ENCODE data around the gene DAPK3.
"Not testable (repeated sequence)": the region's sequence is repeated elsewhere in the genome, so short reads cannot be mapped to it uniquely, and the experiment has no call there.

Gene DAPK3

DNA sequence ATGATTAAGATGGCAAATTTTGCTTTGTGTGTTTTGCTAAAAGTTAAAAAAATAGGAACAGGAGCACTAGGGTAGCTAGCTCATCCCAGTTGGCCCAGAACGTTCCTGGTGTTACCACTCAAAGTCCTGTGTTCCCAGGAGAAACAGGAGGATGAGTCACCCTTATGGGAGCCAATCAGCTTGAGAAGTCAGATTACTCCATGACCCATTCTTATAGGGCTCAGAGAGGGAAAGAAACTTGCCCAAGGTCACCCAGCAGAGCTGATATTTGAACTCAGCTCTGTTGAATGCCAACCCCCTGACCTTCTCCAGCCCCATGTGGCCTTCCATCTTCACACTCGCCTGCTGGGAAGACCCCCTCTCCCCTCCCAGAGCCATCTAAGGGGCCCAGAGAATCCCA, 25.1 kb downstream of the DAPK3 start:
- TF ChIP-seq, protein P1, sequence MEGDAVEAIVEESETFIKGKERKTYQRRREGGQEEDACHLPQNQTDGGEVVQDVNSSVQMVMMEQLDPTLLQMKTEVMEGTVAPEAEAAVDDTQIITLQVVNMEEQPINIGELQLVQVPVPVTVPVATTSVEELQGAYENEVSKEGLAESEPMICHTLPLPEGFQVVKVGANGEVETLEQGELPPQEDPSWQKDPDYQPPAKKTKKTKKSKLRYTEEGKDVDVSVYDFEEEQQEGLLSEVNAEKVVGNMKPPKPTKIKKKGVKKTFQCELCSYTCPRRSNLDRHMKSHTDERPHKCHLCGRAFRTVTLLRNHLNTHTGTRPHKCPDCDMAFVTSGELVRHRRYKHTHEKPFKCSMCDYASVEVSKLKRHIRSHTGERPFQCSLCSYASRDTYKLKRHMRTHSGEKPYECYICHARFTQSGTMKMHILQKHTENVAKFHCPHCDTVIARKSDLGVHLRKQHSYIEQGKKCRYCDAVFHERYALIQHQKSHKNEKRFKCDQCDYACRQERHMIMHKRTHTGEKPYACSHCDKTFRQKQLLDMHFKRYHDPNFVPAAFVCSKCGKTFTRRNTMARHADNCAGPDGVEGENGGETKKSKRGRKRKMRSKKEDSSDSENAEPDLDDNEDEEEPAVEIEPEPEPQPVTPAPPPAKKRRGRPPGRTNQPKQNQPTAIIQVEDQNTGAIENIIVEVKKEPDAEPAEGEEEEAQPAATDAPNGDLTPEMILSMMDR (IDR thresholded peaks at IDR 0.05; ENCODE audit: control extremely low read depth, extremely low read depth, low read depth, missing control alignments): no peak
- CTCF ChIA-PET: interaction anchor here (1.2 kb wide), 1 partner anchor 9 kb away, joined by 3 read pairs; no protein-coding TSS in a partner anchor
- POLR2A ChIA-PET: no interaction called here
- no peak for DNase-seq (ENCODE audit: extremely low spot score)

DNA sequence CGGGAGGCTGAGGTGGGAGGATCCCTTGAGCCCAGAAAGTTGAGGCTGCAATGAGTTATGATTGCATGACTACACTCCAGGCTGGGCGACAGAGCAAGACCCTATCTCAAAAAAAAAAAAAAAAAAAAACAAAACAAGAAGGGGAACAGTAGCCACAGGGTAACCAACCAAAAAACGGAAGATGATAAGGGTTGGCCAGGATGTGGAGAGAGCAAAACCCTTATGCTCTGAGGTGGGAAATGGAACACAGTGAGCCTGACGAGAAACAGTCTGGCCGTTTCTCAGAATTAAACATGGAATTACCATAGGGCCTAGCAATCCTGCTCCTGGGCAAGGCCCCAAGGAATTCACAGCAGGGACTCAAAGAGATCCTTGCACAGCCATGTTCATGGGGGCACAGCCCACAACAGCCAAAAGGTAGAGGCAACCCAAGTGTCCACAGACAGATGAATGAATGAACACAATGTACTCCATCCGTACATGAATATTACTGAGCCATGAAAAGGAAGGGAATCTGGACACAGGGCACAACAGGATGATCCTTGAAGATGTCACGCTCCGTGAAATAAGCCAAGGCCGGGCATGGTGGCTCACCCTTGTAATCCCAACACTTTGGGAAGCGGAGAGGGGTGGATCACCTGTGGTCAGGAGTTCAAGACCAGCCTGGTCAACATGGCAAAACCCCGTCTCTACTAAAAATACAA, 26.7 kb downstream of the DAPK3 start:
- no peak for DNase-seq (ENCODE audit: extremely low spot score)
- ChIA-PET CTCF (no interaction called here), POLR2A (no interaction called here)
- TF ChIP-seq, protein P1 (IDR thresholded peaks at IDR 0.05; ENCODE audit: control extremely low read depth, extremely low read depth, low read depth, missing control alignments): no peak

DNA sequence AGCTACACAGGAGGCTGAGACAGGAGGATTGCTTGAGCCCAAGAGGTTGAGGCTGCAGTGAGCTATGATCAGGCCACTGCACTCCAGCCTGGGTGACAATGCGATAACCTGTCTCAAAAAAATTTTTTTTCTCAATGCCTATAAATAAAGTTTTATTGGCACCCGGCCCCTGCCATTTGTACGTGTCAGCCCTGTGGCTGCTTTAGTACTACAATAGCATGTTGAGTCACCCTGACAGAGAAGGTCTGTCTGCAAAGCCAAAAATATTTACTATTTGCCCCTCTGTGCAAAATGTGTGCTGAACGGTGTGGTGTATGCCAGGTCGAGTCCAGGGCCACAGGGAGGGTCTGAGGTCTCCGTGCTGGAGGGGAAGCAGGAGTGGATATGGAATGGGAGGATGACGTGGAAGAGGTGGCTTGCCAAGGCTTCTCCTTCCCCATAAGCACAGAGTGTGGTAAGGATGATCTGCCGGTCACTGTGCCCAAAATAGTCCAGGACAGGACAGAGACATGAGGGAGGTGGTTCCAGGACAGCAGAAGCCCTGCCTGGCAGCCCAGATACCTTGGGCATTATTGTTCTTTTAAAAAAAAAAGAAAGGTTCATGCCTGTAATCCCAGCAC, 28.0 kb downstream of the DAPK3 start:
- ChIA-PET CTCF (interaction anchor here (1.1 kb wide), 1 partner anchor 124 kb away, joined by 3 read pairs; no protein-coding TSS in a partner anchor), POLR2A (no interaction called here)
- DNase-seq (ENCODE audit: extremely low spot score): no peak
- TF ChIP-seq, protein P1 (IDR thresholded peaks at IDR 0.05; ENCODE audit: control extremely low read depth, extremely low read depth, low read depth, missing control alignments): no peak

DNA sequence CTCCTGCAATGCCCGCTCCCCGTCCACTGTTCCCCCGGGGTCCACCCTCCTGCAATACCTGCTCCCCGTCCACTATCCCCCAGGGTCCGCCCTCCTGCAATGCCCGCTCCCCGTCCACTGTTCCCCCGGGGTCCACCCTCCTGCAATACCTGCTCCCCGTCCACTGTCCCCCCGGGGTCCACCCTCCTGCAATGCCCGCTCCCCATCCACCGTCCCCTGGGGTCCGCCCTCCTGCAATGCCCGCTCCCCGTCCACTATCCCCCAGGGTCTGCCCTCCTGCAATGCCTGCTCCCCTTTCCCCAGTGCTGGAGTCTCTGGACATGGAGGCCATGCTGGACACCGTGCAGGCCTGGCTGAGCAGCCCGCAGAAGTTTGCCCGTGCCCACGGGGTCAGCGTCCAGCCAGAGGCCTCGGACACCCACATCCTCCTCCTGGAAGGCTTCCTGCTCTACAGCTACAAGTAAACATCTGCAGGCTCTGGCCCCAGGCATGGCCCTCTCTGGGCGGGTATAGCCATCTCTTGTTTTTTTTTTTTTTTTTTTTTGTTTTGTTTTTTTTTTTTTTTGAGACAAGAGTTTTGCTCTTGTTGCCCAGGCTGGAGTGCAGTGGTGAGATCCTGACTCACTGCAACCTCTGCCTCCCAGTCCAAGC, 32.5 kb downstream of the DAPK3 start:
- POLR2A ChIA-PET: interaction anchor here (0.6 kb wide), 1 partner anchor 1631 kb away, joined by 3 read pairs; no protein-coding TSS in a partner anchor
- CTCF ChIA-PET; DNase-seq (ENCODE audit: extremely low spot score): not testable (repeated sequence)

DNA sequence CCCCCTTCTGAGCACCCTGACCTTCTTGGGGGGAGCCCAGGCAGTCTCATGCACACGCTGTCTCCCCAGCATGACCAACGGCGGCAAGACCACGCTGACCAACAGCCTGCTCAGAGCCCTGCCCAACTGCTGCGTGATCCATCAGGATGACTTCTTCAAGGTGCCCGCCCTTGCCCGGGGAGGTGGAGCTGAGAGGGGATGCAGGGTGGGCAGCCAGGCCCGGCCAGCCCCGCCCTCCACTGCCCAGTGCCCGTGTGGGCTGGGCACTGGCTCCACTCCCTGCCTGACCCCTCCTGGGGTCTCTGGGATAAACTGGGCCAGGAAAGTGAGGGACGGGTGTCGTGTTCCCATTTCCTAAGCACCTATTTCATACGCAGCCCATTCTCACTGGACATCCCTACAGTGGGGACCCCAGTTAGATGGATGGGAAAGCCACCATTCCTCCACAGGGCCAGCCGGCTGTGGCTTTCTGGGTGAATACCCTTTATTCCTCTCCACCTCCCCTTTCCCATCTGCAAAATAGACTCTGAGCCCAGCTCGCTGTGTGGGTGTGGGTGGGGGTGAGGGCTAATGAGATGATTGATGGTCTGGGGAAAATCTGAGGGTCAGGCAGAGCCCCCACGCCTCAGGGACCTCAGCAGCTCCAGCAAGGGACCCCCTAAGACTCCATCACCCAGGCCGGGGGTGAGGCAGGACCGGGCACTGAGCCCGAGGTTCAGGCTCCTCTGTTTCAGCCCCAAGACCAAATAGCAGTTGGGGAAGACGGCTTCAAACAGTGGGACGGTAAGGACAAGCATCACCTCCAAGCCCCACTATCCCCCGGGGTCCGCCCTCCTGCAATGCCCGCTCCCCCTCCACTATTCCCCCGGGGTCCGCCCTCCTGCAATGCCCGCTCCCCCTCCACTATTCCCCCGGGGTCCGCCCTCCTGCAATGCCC, 34.1 kb downstream of the DAPK3 start:
- no peak for DNase-seq (ENCODE audit: extremely low spot score)
- ChIA-PET CTCF (no interaction called here), POLR2A (no interaction called here)
- TF ChIP-seq, protein P1 (IDR thresholded peaks at IDR 0.05; ENCODE audit: control extremely low read depth, extremely low read depth, low read depth, missing control alignments): no peak

DNA sequence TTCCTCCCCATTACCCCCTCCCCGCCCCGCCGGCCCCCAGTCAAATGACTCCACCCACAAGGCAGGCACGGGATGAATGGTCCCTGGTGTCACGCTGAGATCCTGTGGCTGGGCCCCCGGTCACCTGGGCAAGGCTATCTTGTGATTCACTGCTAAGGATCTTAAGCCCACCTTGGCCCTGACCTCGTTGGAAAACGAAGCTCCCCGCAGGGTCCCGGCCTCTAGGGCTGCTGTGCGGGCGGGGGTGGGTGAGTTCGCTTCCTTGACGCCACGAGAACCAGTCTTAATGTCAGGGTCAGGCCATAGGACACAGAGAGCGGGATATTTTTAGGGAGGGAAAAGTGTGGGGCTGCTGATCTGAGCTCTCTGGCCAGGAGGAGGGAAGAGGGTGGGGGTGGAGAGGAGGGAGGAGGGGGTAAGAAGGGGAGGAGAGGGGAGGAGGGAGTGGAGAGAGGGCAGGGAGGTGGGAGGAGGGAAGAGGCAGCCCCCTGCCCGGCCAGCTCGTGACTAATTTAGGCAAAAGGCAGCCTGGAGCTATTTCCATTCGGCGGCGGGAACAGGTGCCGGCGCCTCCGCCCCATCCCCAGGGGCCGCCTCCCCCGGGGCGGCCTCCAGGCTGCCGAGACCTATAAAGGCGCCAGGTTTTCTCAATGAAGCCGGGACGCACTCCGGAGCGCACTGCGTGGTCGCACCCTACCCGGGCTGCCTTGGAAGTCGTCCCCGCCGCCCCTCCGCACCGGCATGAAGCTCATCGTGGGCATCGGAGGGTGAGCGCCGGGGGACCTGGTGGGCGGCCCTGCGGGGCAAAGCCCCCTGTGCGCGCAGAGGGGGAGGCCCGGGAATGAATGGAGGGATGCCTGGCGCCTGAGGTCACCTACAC, 37.7 kb downstream of the DAPK3 start, which contains the start of gene NMRK2:
NMRK2 (plus strand) TSS at position 139 of the 880 bp plus-strand sequence; CDS start at position 742, 603 bp downstream.
- peak; percentile 34 for DNase-seq (ENCODE audit: extremely low spot score)
- TF ChIP-seq, protein P1 (IDR thresholded peaks at IDR 0.05; ENCODE audit: control extremely low read depth, extremely low read depth, low read depth, missing control alignments): no peak
- ChIA-PET POLR2A (interaction anchor here (0.6 kb wide), 1 partner anchor 127 kb away, joined by 3 read pairs; no protein-coding TSS in a partner anchor), CTCF (no interaction called here)

Measured in GM10248 (cell line).